WTC11 (cell line): ENCODE measurements around the gene CPT1A. TPM values are rescaled to one million over a fixed set of nuclear protein-coding genes. Genes with fewer than 3 reads are reported as not detected.
"Not testable (repeated sequence)": the region's sequence is repeated elsewhere in the genome, so short reads cannot be mapped to it uniquely, and the experiment has no call there.

Experiments
- ATAC-seq: fragments of 200-7000 bp; cut with Tn5 transposase; 2 replicates; pipeline ENCODE4 v1.10.0; 2021; ENCODE audit warnings: mild to moderate bottlenecking, moderate library complexity
- Bru-seq: library from RNA; stranded (reverse); fragments of 400-500 nt; gene quantifications from one replicate; lab custom pipeline; 2021; lab: Mats Ljungman, UMichigan
- CTCF ChIA-PET: fragments of 300-600 bp; sonication (Branson Sonifier 250); formaldehyde crosslinking; loops from one replicate; lab custom pipeline; 2021; ENCODE audit warnings: antibody characterized with exemption; lab: Charles Lee
- POLR2A ChIA-PET: fragments of 350-600 bp; sonication (Branson Sonifier 250); formaldehyde crosslinking; loops from one replicate; lab custom pipeline; 2021; ENCODE audit warnings: antibody characterized with exemption; lab: Charles Lee
- DNase-seq: peaks from one replicate; pipeline ENCODE4 v3.0.0; 2021; ENCODE audit warnings: low spot score
- H3K27ac Mint-ChIP-seq: 2 replicates; pipeline ENCODE4 v1.8.0; 2021; ENCODE audit warnings: mixed read lengths
- H3K27me3 Mint-ChIP-seq: 2 replicates; pipeline ENCODE4 v1.8.0; 2021; ENCODE audit warnings: low read depth, mild to moderate bottlenecking, moderate library complexity, mixed read lengths
- H3K36me3 Mint-ChIP-seq: 2 replicates; pipeline ENCODE4 v1.8.0; 2021; ENCODE audit warnings: mixed read lengths
- H3K4me1 Mint-ChIP-seq: 2 replicates; pipeline ENCODE4 v1.8.0; 2022; ENCODE audit warnings: mixed read lengths
- H3K4me3 Mint-ChIP-seq: 2 replicates; pipeline ENCODE4 v1.8.0; 2021; ENCODE audit warnings: mild to moderate bottlenecking, moderate library complexity, mixed read lengths
- H3K9me3 Mint-ChIP-seq: 2 replicates; pipeline ENCODE4 v1.8.0; 2021; ENCODE audit warnings: mixed read lengths
- CREM ChIP-seq: sonication (generic); formaldehyde crosslinking; IDR thresholded peaks from 2 replicates; pipeline ENCODE4 v1.8.1; 2022; ENCODE audit warnings: mild to moderate bottlenecking, missing genetic modification reagents, moderate library complexity
- ESRRA ChIP-seq: sonication (generic); formaldehyde crosslinking; IDR thresholded peaks from 2 replicates; pipeline ENCODE4 v1.8.1; 2022; ENCODE audit warnings: mild to moderate bottlenecking, missing genetic modification reagents, borderline replicate concordance
- FOXP1 ChIP-seq: sonication (generic); formaldehyde crosslinking; IDR thresholded peaks from 2 replicates; pipeline ENCODE4 v1.8.0; 2022; ENCODE audit warnings: missing genetic modification reagents, mild to moderate bottlenecking, moderate library complexity, borderline replicate concordance
- IRF2 ChIP-seq: sonication (generic); formaldehyde crosslinking; IDR thresholded peaks from 2 replicates; pipeline ENCODE4 v1.8.0; 2022; ENCODE audit warnings: low read depth, missing genetic modification reagents, borderline replicate concordance
- JUN ChIP-seq: sonication (generic); formaldehyde crosslinking; IDR thresholded peaks from 2 replicates; pipeline ENCODE4 v1.8.0; 2023; ENCODE audit warnings: mild to moderate bottlenecking, missing genetic modification reagents
- MYBL2 ChIP-seq: sonication (generic); formaldehyde crosslinking; IDR thresholded peaks from 2 replicates; pipeline ENCODE4 v1.8.1; 2023; ENCODE audit warnings: mild to moderate bottlenecking, moderate library complexity, missing genetic modification reagents
- NFATC4 ChIP-seq: fragments of 250-450 bp; sonication (Bioruptor Pico); IDR thresholded peaks from 2 replicates; pipeline ENCODE4 v1.9.0; 2021; ENCODE audit warnings: mild to moderate bottlenecking
- PRRX2 ChIP-seq: fragments of 250-450 bp; sonication (Bioruptor Pico); IDR thresholded peaks from 2 replicates; pipeline ENCODE4 v1.8.0; 2021; ENCODE audit warnings: mild to moderate bottlenecking
- RORB ChIP-seq: fragments of 250-450 bp; sonication (Bioruptor Pico); IDR thresholded peaks from 2 replicates; pipeline ENCODE4 v1.9.0; 2021; ENCODE audit warnings: mild to moderate bottlenecking
- ZNF121 ChIP-seq: sonication (generic); formaldehyde crosslinking; IDR thresholded peaks from 2 replicates; pipeline ENCODE4 v1.8.0; 2023; ENCODE audit warnings: missing genetic modification reagents
- ZNF138 ChIP-seq: sonication (generic); formaldehyde crosslinking; conservative IDR thresholded peaks from 2 replicates; pipeline ENCODE4 v1.8.1; 2022; ENCODE audit warnings: mild to moderate bottlenecking, moderate library complexity, missing genetic modification reagents
- long read RNA-seq, 3 experiments: library from RNA in 1 of 3; library from capped mRNA in 1 of 3; library from polyadenylated mRNA in 1 of 3; unstranded in 2 of 3; stranded (forward) in 1 of 3; transcript quantifications; one replicate each; pipeline ENCODE4 v2.0.0, GENCODE V29; 2021
- total RNA-seq: library from RNA; stranded (reverse); gene quantifications from 3 replicates; pipeline ENCODE4 v1.2.3, GENCODE V29; 2021
- TF ChIP-seq, protein P1 (sequence below): sonication (generic); formaldehyde crosslinking; IDR thresholded peaks from 2 replicates; pipeline ENCODE4 v1.8.1; 2023; ENCODE audit warnings: mild to moderate bottlenecking, missing genetic modification reagents, moderate library complexity
- TF ChIP-seq, protein P2 (sequence below): fragments of 200-600 bp; IDR thresholded peaks from 2 replicates; pipeline ENCODE4 v1.8.0; 2022; ENCODE audit warnings: antibody characterized with exemption
- TF ChIP-seq, protein P3 (sequence below): sonication (generic); formaldehyde crosslinking; IDR thresholded peaks from 2 replicates; pipeline ENCODE4 v1.8.1; 2023; ENCODE audit warnings: mild to moderate bottlenecking, missing genetic modification reagents, moderate library complexity
- TF ChIP-seq, protein P4 (sequence below): sonication (generic); formaldehyde crosslinking; IDR thresholded peaks from 2 replicates; pipeline ENCODE4 v1.8.1; 2023; ENCODE audit warnings: mild to moderate bottlenecking, moderate library complexity, missing genetic modification reagents

The CPT1A gene
- 18.4 to 28.1 TPM (median 20.3 TPM) in 3 replicates for total RNA-seq
- Bru-seq, nascent RNA = percentile 47 among the genes with signal in this experiment
- long read RNA-seq, experiment 1, full-length matches to known transcripts = 5 of 12 reads
- long read RNA-seq, experiment 1, partial matches to known transcripts = 3 of 12 reads
- long read RNA-seq, experiment 1, other reads (novel, unspliced or antisense) = 4 of 12 reads
- long read RNA-seq, experiment 2, full-length matches to known transcripts = 2 of 27 reads
- long read RNA-seq, experiment 2, partial matches to known transcripts = 4 of 27 reads
- long read RNA-seq, experiment 2, other reads (novel, unspliced or antisense) = 21 of 27 reads
- long read RNA-seq, experiment 3 = 0 reads

DNA sequence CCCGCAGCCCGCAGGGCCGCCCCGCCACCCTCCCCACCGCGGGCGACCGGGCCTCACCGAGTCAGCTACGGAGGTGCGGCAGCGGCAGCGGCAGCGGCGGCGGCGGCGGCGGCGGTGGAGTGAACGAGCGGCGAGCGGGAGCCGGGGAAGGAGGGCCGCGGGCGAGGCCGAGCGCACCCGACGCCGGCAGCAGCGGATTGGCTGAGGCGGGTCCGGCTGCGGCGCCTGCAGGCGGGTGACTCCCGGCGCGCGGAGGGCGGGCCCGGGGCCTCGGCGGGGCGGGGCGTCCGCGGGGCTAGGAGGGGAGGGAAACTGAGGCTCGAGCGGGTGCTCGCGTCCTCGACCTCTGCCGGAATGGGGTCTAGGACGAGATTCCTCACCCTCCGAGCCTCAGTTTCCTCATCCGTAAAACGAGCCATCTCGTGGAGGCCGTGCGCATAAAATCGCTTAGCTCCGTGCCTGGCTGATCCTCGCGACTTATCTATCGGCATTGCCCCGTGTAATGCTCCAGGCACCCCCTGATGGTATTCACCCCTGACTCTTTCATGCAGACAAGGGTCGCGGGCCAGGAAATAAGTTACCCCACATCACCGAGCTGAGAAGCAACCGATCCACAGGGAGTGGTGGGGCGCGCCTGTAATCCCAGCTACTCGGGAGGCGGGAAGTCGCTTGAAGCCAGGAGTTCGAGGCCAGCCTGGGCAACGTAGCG, at the start of gene CPT1A:
Gene CPT1A (minus strand): TSS at position 199 of the 709 bp plus-strand sequence. CDS start 26,442 bp downstream, outside the sequence.
- no peaks in the 10 kb centered on the region for H3K36me3 Mint-ChIP-seq
- peak; percentile 68 for DNase-seq
- H3K9me3 Mint-ChIP-seq = no peaks in the 10 kb centered on the region
- peaks cover 70% of the 10 kb centered on the region for H3K27me3 Mint-ChIP-seq
- TF ChIP-seq MYBL2 (no peak), ZNF121 (CRISPR knock-in tag) (peak; percentile 96)
- ChIA-PET POLR2A (no interaction called here), CTCF (interaction anchor here (0.6 to 3.2 kb wide), 2 partner anchors 39 to 44 kb away, joined by 5 to 21 read pairs; no protein-coding TSS in a partner anchor)
- H3K27ac Mint-ChIP-seq = no peak within 1 kb of the TSS
- H3K4me1 Mint-ChIP-seq = peaks cover 41% of the 10 kb centered on the region
- peak within 1 kb of the TSS; percentile 71 for H3K4me3 Mint-ChIP-seq
- ATAC-seq = peak; percentile 44

DNA sequence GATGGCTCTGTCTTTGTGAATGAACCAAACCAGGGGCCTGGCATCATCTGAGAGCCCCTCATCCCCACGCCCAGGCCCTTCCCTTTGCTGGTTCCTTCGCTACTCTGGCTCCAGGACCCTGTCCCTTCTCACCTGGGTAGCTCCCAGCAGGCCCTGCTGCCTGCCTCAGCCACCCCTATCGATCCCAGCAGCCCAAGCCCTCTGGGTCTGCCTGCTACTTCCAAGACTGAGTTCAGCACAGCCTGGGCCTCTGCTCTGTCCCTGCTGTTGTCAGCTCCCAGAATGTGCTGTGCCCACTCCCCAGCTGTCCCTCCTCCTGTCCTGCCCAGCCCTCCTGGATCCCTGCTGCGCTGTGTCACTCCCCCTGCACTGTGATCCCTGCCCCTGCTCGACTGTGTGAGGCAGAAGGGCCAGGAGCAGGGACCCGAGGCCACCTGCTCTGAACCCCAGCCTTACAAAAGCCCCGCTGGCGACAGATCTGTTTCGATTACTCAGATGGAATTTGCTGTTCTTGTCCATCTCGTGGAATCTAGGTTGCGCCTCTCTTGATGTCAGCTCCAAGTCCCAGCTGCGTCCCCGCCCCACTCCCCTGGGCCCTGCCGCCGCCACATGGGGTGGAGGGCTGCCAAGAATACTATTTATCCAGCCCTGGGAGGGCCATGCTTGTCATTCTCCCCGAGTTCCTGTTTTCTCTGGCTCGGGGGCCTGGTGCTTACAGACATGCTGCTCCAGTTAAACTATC, 48.9 kb upstream of the CPT1A start:
- ChIA-PET CTCF (interaction anchor here (0.5 to 2.0 kb wide), 26 partner anchors 10 to 639 kb away, joined by 3 to 19 read pairs (median 5); no protein-coding TSS in a partner anchor), POLR2A (no interaction called here)
- Mint-ChIP-seq H3K36me3 (peaks cover 26% of the 10 kb centered on the region), H3K4me1 (peaks cover 5% of the 10 kb centered on the region), H3K27me3 (no peaks in the 10 kb centered on the region), H3K9me3 (no peaks in the 10 kb centered on the region), H3K4me3 (no peak overlapping the region), H3K27ac (peak overlapping the region; percentile 63; the same call in 1 of the 2 replicates)
- DNase-seq (no peak), ATAC-seq (peak; percentile 56)
- no peak for TF ChIP-seq JUN (CRISPR knock-in tag)
- TF ChIP-seq, protein P1, sequence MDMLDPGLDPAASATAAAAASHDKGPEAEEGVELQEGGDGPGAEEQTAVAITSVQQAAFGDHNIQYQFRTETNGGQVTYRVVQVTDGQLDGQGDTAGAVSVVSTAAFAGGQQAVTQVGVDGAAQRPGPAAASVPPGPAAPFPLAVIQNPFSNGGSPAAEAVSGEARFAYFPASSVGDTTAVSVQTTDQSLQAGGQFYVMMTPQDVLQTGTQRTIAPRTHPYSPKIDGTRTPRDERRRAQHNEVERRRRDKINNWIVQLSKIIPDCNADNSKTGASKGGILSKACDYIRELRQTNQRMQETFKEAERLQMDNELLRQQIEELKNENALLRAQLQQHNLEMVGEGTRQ (CRISPR knock-in tag) = no peak
- TF ChIP-seq ZNF138 (CRISPR knock-in tag) = 0 out of 2 replicates have a peak, but pooled peaks have one; percentile 16
- TF ChIP-seq RORB (CRISPR knock-in tag) = no peak
- TF ChIP-seq CREM (CRISPR knock-in tag) = no peak

DNA sequence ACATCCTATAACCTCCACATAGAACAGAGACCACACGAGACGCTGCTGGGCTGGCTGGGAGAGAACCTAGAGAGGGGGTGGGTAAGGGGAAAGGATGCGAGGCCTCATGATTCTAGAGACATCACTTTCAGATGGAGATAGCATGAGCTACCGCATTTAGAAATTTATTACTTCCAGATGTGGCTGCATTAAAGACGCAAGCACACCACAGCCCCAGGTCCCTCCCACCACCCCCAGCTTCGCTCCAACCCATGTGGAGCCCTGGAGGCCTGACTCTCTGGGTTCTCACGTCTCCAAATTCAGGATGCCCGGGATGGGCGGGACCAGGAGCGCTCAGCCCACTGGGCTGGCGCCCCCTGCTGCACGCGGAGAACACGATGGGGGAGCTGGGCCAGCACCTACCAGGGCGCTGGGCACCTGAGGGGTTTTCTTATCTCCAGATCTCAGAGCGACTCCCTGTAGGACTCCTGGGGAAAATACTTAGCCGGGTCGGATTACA, 48.3 kb upstream of the CPT1A start:
- POLR2A ChIA-PET = no interaction called here

DNA sequence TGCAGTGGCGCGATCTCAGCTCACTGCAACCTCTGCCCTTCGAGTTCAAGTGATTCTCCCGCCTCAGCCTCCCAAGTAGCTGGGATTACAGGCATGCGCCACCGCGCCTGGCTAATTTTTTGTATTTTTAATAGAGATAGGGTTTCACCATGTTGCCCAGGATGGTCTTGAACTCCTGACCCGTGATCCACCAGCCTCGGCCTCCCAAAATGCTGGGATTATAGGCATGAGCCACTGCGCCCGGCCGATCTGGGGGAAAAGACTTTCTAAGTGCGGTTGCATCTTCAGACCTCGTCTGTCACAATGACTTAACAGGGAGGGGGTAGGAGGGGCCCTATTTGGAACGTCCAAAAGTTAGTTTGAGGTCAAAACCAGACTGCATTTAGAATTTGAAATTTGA, 43.1 kb upstream of the CPT1A start:
- H3K4me1 Mint-ChIP-seq, H3K4me3 Mint-ChIP-seq, H3K9me3 Mint-ChIP-seq, POLR2A ChIA-PET, H3K27ac Mint-ChIP-seq, H3K27me3 Mint-ChIP-seq, DNase-seq, CTCF ChIA-PET, ATAC-seq: not testable (repeated sequence)
- H3K36me3 Mint-ChIP-seq = peaks cover 12% of the 10 kb centered on the region

More for the DNA sequence above, 48.3 kb upstream of the CPT1A start:
- TF ChIP-seq, protein P2, sequence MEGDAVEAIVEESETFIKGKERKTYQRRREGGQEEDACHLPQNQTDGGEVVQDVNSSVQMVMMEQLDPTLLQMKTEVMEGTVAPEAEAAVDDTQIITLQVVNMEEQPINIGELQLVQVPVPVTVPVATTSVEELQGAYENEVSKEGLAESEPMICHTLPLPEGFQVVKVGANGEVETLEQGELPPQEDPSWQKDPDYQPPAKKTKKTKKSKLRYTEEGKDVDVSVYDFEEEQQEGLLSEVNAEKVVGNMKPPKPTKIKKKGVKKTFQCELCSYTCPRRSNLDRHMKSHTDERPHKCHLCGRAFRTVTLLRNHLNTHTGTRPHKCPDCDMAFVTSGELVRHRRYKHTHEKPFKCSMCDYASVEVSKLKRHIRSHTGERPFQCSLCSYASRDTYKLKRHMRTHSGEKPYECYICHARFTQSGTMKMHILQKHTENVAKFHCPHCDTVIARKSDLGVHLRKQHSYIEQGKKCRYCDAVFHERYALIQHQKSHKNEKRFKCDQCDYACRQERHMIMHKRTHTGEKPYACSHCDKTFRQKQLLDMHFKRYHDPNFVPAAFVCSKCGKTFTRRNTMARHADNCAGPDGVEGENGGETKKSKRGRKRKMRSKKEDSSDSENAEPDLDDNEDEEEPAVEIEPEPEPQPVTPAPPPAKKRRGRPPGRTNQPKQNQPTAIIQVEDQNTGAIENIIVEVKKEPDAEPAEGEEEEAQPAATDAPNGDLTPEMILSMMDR = peak; percentile 34; the same call in 1 of the 2 replicates
- no peak for TF ChIP-seq NFATC4
- H3K27ac Mint-ChIP-seq = no peak overlapping the region
- H3K27me3 Mint-ChIP-seq = no peaks in the 10 kb centered on the region
- H3K36me3 Mint-ChIP-seq = peaks cover 26% of the 10 kb centered on the region
- H3K4me1 Mint-ChIP-seq = peaks cover 5% of the 10 kb centered on the region
- ATAC-seq = peak; percentile 95
- CTCF ChIA-PET = interaction anchor here (0.5 to 2.0 kb wide), 29 partner anchors 11 to 638 kb away, joined by 3 to 19 read pairs (median 5); no protein-coding TSS in a partner anchor
- DNase-seq = peak; percentile 79
- no peaks in the 10 kb centered on the region for H3K9me3 Mint-ChIP-seq
- no peak overlapping the region for H3K4me3 Mint-ChIP-seq

DNA sequence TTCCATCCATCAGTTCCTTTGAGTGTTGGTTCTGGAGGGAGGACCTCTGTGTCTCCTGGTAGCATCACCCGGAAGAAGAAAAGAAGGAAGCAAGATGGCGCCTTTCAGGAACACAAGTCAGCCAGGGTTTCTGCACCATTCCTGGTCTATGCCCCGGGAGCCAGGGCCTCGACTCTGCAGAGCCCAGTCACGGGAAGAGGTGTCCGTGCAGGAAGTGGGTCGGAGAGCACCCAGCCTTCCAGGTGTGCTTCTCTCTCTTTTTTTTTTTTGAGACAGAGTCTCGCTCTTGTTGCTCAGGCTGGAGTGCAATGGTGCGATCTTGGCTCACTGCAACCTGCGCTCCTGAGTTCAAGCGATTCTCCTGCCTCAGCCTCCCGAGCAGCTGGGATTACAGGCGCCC, 40.7 kb upstream of the CPT1A start:
- DNase-seq (no peak), ATAC-seq (no peak)
- Mint-ChIP-seq H3K27me3 (no peaks in the 10 kb centered on the region), H3K27ac (no peak overlapping the region), H3K4me1 (no peaks in the 10 kb centered on the region), H3K9me3 (peaks cover 4% of the 10 kb centered on the region; the same call in 1 of the 2 replicates), H3K4me3 (no peak overlapping the region), H3K36me3 (peaks cover 12% of the 10 kb centered on the region)
- POLR2A ChIA-PET = interaction anchor here (0.6 kb wide), 1 partner anchor 64 kb away, joined by 3 read pairs; no protein-coding TSS in a partner anchor
- CTCF ChIA-PET = no interaction called here
- TF ChIP-seq, protein P3, sequence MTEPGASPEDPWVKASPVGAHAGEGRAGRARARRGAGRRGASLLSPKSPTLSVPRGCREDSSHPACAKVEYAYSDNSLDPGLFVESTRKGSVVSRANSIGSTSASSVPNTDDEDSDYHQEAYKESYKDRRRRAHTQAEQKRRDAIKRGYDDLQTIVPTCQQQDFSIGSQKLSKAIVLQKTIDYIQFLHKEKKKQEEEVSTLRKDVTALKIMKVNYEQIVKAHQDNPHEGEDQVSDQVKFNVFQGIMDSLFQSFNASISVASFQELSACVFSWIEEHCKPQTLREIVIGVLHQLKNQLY (CRISPR knock-in tag) = no peak
- TF ChIP-seq, protein P4, sequence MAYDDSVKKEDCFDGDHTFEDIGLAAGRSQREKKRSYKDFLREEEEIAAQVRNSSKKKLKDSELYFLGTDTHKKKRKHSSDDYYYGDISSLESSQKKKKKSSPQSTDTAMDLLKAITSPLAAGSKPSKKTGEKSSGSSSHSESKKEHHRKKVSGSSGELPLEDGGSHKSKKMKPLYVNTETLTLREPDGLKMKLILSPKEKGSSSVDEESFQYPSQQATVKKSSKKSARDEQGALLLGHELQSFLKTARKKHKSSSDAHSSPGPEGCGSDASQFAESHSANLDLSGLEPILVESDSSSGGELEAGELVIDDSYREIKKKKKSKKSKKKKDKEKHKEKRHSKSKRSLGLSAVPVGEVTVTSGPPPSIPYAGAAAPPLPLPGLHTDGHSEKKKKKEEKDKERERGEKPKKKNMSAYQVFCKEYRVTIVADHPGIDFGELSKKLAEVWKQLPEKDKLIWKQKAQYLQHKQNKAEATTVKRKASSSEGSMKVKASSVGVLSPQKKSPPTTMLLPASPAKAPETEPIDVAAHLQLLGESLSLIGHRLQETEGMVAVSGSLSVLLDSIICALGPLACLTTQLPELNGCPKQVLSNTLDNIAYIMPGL (CRISPR knock-in tag) = no peak
- TF ChIP-seq RORB (CRISPR knock-in tag) (no peak), FOXP1 (CRISPR knock-in tag) (no peak), IRF2 (CRISPR knock-in tag) (no peak), ESRRA (CRISPR knock-in tag) (no peak), PRRX2 (CRISPR knock-in tag) (no peak)
